ENCODE measurements around the gene INTS11. TPM values are rescaled to one million over a fixed set of nuclear protein-coding genes. Genes with fewer than 3 reads are reported as not detected.

INTS11 gene
- total and polyA plus RNA-seq, 2 of the 13 experiments (the other 11 are each of a cell fraction or from before 2014, with no cell fraction given): 52.8 to 94.8 TPM

GRCh38 chr1:1314678-1315335 lies 9.7 kb downstream of the INTS11 start:
- intact Hi-C loops (cut with micrococcal nuclease; ENCODE audit: unreplicated experiment): no loop called here
- no peak for FAIRE-seq
- no peak overlapping the region for H3K4me3 ChIP-seq (replicated peaks in 1 of 3; ENCODE audit: insufficient read depth in 1 of 3, low read depth in 2 of 3, low read length in 3 of 3)
- H3K79me2 ChIP-seq (ENCODE audit: insufficient read depth, low read length): peaks cover 3% of the 10 kb centered on the region
- in situ Hi-C loops (cut with HindIII; ENCODE audit: extremely low pct_ligation_motif_present, low pct_unique_long_range_greater_than_20kb): no loop called here
- H3K27me3 ChIP-seq (ENCODE audit: control insufficient read depth in 1 of 2, insufficient read depth in 2 of 2, low read length in 2 of 2): no peaks in the 10 kb centered on the region
- CTCF ChIA-PET (ENCODE audit: low intra/inter-chr PET ratio, low total read pairs): no interaction called here
- H3K4me2 ChIP-seq (ENCODE audit: low read depth, low read length): no peak overlapping the region
- no peaks in the 10 kb centered on the region for H3K9me3 ChIP-seq (ENCODE audit: low read length)
- TF ChIP-seq LBX2 (CRISPR knock-in tag; IDR thresholded peaks at IDR 0.05; ENCODE audit: borderline replicate concordance): no peak
- TF ChIP-seq POLR2G (IDR thresholded peaks at IDR 0.05; ENCODE audit: low read depth, low read length): peak; percentile 44; the same call in 1 of the 2 replicates
- no peak for TF ChIP-seq HIVEP1 (CRISPR knock-in tag; IDR thresholded peaks at IDR 0.05)
- no peak for TF ChIP-seq ZNF564 (CRISPR knock-in tag; IDR thresholded peaks at IDR 0.05)
- no peak for TF ChIP-seq ZBTB40 (IDR thresholded peaks at IDR 0.05)
- no peak for TF ChIP-seq ZBTB40 (CRISPR knock-in tag; IDR thresholded peaks at IDR 0.05)
- TF ChIP-seq BHLHE40 (IDR thresholded peaks at IDR 0.05; ENCODE audit: low read length): no peak
- no peak for TF ChIP-seq SIN3B (IDR thresholded peaks at IDR 0.05; ENCODE audit: low read length)
- TF ChIP-seq AGO2 (optimal IDR thresholded peaks at IDR 0.05; ENCODE audit: low read depth, low read length): peak; percentile 58
- 96% methylated on average over 22 of the region's 23 CpGs for WGBS (ENCODE audit: low lambda C conversion rate)
- POLR2A ChIA-PET: interaction anchor here (0.9 kb wide), 1 partner anchor 10 kb away, joined by 3 read pairs; no protein-coding TSS in a partner anchor
- H4K20me1 ChIP-seq (ENCODE audit: insufficient read depth, low read length): peaks cover 5% of the 10 kb centered on the region; the same call in 1 of the 2 replicates
- no peak overlapping the region for H3K9ac ChIP-seq (ENCODE audit: insufficient read depth, low read depth, low read length)
- no peak for ATAC-seq
- H3K36me3 ChIP-seq (replicated peaks in 1 of 2; ENCODE audit: control insufficient read depth in 1 of 2, insufficient read depth in 2 of 2, low read length in 2 of 2): peaks cover 18 to 62% of the 10 kb centered on the region in 2 experiments; a peak in 4 of 5 replicates
- H2AFZ ChIP-seq (ENCODE audit: low read length): no peak overlapping the region
- DNase-seq (ENCODE audit: low spot score): no peak
- no peak overlapping the region for H3K27ac ChIP-seq (ENCODE audit: extremely low read length, insufficient read depth, low read length)
- H3K4me1 ChIP-seq (ENCODE audit: insufficient read depth, low read length): peaks cover 13% of the 10 kb centered on the region
- no TSS peak for BruUV-seq (replicated peaks)
